HG03280 (cell line): ENCODE data around the gene CACNA2D4.
"Not testable (repeated sequence)": the region's sequence is repeated elsewhere in the genome, so short reads cannot be mapped to it uniquely, and the experiment has no call there.

Experiments
- ATAC-seq: cut with Tn5 transposase; IDR thresholded peaks from one replicate; pipeline ENCODE4 v1.9.1; 2021; ENCODE audit warnings: mild to moderate bottlenecking, moderate library complexity; ENCODE audit not compliant: unreplicated experiment

Gene CACNA2D4

GRCh38 chr12:1918081-1918883 lies at the start of gene CACNA2D4:
TSS of gene CACNA2D4 (minus strand) at chr12:1918652. CDS start at chr12:1918473, 179 bp downstream.
- ATAC-seq = no peak

- ATAC-seq = no peak
Measured at GRCh38 chr12:1966561-1967226, 48.2 kb upstream of the CACNA2D4 start.

- ATAC-seq = no peak
Measured at GRCh38 chr12:1965916-1966315, 47.5 kb upstream of the CACNA2D4 start.

GRCh38 chr12:1962051-1963020 lies 43.9 kb upstream of the CACNA2D4 start:
- ATAC-seq = no peak

- ATAC-seq = no peak
Measured at GRCh38 chr12:1956716-1957115, 38.3 kb upstream of the CACNA2D4 start.

DNA sequence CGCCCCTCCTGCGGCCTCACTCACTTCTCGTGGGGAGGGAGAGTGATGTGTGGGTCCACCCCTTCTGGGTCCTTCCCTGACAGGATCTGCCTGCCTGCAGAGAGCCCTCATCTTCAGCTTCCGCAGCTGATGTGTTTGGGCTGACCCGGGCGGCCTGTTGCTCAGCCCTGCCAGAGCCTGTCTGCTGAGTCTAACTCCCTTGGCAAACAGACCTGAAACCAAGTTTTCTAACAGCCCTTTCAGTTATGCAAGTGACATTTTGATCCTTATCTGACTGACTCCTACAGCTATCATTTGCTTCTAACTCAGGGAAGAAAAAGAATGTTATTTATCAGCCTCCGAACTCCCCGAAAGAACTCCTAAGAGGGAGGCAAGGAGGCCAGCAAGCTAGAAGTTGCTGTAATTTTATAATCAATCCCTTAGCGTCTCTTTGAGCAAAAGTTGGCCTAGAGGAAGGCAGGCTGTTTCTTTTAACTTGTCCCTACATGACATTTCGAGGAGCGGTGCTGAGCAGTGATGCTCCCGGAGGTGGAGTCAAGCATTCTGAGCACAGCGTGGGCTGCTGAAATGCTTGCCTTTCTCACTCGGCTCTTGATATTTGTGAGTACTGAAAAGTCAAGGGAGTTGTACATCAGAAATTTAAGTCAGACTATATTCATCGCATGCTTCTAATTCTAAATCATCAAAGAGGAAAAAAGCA lies 31.5 kb upstream of the CACNA2D4 start:
- no peak for ATAC-seq

GRCh38 chr12:1948883-1949282 lies 30.4 kb upstream of the CACNA2D4 start:
- ATAC-seq = no peak

DNA sequence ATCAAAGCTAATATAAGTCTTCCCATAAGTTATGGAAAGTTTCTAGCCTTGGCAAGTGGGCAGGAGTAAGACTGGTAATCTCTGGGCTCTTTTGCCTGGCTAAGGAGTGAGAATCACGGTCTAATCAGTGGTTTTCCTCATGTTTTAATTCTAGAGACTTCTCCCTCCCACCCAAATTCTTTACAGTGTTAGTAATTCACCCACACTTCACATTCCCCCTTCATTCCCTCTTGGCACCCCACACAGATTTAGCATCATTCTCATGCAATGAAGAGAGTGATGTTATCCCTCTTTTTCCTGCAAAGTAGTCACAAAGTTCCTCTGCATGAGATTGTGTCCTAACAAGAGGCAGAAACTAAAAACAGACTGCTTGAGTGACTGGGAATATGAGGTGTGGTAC lies 28.6 kb upstream of the CACNA2D4 start:
- no peak for ATAC-seq

GRCh38 chr12:1946296-1946695 lies 27.8 kb upstream of the CACNA2D4 start:
- ATAC-seq = no peak

GRCh38 chr12:1945502-1945901 lies 27.1 kb upstream of the CACNA2D4 start:
- not testable (repeated sequence) for ATAC-seq

- no peak for ATAC-seq
Measured at GRCh38 chr12:1939801-1940607, 21.6 kb upstream of the CACNA2D4 start.

DNA sequence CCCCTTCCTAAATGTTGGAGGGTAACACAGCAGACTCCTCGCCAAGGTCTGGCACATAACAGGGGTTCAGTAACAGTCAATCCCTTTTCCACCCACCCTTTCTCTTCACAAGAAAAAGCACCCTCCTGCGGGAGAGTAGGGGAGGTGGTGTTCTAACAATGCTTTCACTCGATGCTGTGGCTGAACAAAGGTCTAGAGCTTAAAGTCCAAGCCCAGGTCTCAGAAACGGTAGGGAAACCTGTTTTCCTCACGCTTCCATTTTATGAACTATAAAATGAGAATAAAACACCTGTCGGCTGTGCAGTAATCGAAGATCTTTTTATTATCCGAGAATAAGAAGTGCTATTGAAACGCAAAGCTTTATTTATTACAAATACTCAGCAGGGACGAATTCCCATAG lies 20.9 kb upstream of the CACNA2D4 start:
- no peak for ATAC-seq

DNA sequence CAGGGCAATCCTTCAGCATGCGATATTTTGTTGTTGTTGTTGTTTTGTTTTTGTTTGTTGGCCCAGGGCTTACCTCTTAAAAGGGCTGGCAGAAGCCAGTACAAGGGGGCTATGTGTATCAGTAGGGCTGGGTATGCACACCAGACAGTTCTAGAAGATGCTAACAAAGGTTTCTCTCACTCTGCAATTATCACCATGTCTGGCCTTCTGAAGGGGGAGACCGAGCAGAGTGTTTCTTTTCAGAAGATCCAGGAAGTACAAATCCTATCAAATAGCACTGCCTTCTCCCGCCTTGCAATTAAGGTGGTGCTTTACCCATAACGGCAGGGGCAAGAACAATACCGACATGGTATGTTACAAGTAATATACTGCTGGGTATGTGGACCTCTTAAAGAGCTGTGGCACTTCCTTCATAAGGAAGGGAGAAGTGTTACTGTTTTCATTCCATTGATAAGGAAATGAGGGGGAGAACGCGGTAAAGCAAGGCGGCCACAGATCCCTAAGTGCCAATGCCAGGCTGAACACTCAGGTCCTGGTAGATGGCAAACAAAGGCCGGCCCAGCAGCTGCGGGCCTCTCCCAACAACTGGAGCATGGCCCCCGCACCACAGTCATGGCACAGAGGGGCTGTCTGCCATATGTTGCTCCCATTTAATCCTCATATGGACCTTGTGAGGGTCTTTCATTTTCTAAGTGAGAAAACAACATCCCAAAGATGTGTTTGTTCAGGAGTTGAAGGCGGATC lies 19.2 kb upstream of the CACNA2D4 start:
- ATAC-seq = no peak

- no peak for ATAC-seq
Measured at GRCh38 chr12:1936406-1937320, 18.2 kb upstream of the CACNA2D4 start.

DNA sequence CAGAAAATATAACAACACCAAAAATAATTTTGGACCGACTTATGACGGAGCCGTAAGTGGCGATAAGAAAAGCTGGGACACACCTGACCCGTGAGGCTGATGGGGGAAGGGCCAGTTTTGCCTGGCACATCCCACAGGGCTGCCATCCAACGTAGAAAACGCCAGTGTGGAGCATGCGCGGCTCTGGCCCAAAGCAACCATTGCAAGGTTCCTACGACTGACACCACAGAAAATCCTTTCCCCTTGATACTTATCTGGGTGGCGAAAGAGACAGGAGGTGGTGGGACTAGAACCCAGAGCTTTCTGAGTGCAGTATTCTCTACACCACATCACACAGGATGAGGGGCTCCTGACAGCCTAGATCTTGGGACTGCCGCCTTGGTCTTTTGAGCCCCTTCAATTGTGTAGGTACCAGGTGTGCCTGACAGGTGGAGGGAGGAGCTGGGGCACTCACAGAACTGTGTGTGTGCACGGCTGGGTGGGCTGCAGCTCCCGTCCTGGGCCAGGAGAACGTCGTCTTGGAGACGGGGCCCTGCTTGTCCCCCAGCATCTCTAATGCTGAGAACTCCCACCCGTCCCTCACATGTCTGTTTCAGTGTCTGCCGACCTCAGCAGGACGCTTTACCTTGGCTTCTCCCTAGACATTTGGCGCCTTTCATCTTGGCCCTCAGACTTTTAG lies 17.4 kb upstream of the CACNA2D4 start:
- no peak for ATAC-seq

GRCh38 chr12:1935242-1935641 lies 16.8 kb upstream of the CACNA2D4 start:
- no peak for ATAC-seq

GRCh38 chr12:1934831-1935230 lies 16.4 kb upstream of the CACNA2D4 start:
- ATAC-seq = no peak
